HG02943 (cell line): ENCODE measurements around the gene MRTO4.
"Not testable (repeated sequence)": the region's sequence is repeated elsewhere in the genome, so short reads cannot be mapped to it uniquely, and the experiment has no call there.

Experiments used
- ATAC-seq: cut with Tn5 transposase; IDR thresholded peaks from one replicate; pipeline ENCODE4 v1.9.1; 2021; ENCODE audit warnings: mild to moderate bottlenecking, low read depth, moderate library complexity; ENCODE audit not compliant: unreplicated experiment

MRTO4 gene

DNA sequence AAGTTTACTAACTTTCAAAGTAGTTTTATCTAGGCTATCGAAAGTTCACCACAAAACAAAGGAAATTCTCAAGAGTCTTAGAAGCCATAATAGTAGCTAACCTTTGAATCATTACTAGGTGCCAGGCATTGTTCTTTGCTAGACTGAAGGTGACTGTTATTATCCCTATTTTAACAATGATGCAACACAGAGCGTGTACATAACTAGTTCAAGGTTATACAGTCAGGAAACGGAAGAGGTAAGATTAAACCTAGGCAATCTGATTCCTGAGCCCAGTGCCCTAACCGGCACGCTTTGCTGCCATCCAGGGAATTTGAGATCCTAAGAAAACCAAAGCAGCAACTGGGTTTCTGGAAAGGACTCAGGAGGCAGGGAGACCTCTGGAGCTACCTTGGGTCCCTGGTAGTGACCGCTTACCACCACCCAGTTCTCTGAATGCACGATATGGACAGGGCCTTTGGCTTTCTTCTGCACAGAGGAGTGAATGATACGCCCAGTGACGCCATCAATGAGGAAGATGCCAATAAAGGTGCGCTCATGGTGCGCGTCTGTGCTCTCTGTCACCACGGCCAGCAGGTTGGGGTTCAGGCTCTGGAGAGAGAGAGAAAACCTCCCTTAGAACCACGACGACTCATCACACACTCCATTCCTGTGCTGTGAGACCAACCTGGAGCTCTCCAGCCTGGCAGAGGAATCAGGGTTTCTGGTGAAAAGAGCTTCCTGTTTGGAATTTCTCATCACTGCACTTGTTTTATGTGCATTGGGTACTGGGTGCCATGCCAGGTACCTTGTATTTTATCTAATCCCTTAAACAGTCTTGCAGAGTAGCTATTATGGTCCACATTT is 28.4 kb upstream of the MRTO4 start:
- ATAC-seq: no peak

DNA sequence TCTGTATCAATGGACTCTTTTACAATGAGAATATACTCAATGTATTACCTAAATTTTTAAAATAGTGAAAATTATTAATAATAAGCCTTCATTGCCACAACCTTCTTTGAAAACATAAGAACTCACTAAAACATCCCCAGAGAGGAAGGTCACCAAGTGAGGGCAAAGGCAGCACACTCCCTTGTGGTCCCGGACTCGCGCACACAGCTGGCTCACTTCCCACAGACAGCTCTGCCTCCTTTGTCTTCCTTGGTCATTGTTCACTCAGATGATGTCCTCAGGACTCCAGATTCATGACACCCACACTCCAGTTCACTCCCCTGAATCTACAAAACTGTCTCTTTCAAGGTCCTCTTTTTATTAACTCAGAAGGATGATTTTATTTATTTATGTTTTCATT is 22.4 kb upstream of the MRTO4 start:
- no peak for ATAC-seq

DNA sequence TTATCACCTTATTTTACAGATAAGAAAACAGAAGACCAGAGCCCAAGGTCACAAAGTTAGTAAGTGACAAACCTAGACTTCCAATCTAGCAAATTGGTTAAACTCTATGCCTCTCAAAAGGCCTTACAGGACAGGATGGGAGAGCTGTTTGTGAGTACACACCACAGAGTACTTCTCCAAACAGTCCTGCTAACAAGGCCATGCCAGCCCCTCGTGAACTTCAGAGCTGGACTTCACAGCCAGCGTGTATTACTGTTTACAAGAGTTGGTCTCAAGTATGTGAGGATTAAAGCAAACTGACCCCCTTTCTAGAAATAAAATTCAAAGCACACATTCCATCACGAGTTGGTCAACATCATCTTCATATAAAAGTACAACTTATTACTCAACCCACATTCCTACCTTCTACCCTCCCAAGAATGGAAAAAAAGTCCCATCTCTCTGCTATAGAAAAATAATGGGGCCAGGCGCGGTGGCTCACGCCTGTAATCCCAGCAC is 21.7 kb upstream of the MRTO4 start:
- no peak for ATAC-seq

DNA sequence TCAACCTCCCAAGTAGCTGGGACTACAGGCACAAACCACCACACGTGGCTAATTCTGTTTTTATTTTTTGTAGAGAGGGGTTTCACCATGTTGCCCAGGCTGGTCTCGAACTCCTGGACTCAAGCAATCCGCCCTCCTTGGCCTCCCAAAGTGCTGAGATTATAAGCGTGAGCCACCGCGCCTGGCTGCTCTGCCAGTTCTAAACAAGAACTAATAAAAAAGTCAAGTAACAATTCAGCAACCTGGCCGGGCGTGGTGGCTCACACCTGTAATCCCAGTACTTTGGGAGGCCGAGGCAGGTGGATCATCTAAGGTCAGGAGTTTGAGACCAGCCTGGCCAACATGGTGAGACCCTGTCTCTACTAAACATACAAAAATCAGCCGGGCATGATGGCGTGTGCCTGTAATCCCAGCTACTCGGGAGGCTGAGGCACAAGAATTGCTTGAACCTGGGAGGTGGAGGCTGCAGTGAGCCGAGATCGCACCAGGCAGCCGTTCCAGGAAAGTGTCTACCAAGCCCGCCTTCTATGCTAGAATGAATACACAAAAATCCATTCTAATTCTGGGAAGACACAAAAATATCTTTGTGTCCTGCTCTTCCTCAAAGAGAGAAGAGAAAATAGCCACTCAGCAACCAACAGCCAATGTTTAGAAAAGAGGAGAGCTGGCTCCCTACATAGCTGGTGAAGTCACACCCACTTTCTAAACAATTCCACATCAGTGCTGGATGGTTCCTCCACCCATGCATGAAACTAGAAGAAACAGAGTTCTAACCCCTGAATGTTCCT is 19.7 kb upstream of the MRTO4 start:
- not testable (repeated sequence) for ATAC-seq

DNA sequence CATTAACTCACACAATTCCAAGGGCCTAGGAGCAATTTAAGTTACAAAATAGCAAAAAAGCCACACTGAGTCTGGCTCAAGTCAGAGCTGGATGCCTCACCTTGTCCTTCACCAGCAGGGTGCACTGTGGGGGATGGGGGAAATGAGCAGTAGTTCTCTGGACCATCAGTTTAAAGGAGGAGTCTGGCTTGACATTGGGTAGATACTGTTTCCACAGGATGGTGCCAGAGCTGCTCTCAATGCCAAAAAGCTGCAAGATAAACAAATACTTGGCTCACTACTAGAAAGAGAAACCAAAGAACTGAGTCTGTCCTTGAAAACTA is 19.1 kb upstream of the MRTO4 start:
- ATAC-seq: no peak

DNA sequence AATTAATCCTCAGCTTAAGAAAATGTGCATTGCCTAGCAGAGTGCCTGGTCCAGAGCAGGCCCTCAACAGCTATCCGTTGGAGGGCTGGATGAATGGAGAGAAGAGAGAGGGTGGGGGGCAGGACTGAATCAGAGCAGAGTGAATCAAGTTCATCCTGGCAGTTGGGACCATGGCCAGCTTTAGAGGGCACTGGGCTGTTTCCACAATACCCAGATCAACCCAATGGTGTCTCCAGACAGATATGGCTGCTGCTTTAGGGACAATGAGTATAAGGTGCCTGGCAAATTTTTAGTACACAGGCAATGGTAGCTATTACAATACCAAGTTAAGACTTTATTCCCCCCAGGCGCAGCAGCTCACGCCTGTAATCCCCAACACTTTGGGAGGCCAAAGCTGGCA is 17.4 kb upstream of the MRTO4 start:
- ATAC-seq: no peak

DNA sequence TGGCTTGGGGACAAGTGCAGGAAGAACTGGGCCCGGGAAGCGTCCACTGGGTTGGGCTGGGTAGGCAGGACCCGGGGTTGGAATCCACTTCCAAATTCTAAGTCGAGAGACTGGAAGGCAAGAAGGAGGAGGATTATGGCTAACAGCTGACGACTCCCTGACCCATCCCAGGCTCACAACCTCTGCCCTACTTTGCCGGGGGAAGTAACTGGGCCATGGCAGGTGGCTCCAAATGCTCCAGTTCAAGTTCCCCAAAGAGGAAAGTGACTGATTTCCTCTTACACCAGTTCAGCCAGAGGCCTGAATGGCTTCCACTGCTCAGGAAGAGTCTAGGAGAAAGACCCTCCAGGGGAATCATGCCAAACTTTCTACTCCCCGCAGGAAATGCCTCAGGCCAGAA is 11.7 kb upstream of the MRTO4 start:
- ATAC-seq: no peak

DNA sequence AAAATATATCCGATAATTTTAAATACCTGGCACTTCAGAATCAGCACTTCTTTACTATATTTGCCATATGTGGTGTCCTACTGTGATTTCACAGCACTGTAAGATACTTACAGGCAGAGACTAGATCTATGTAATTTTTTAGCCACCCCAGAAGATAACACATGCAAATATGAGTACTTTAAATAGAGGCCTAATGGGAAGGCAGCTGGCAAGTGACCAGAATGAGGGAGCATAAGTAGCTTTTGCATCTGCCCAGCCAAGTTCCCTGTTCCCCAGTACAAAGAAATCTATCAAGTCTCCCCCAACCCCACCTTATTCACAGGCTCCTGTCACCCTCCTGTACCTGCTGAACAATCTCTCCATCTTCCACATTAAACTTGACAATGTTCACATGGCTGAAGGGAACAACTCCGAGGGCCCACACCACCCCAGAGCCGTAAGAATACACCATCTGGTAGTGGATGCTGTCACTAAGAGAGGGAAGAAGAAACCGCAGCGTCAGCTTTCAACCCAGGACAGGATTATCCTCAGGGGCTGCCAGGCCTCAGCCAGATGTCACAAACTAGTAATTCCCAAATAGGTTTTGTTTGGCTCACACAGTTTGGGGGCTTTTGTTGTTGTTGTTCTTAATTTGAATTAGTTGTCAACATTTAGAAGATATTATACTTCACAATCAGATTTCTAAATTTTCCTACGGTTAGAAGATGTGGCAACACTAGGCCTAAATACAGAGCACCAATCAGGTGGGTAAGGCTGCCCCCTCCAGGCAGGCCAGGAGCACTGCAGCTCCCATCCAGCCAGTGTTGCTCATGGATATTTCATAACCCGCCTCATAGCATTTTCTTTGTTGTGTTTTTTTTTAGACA is 10.7 kb upstream of the MRTO4 start:
- no peak for ATAC-seq

DNA sequence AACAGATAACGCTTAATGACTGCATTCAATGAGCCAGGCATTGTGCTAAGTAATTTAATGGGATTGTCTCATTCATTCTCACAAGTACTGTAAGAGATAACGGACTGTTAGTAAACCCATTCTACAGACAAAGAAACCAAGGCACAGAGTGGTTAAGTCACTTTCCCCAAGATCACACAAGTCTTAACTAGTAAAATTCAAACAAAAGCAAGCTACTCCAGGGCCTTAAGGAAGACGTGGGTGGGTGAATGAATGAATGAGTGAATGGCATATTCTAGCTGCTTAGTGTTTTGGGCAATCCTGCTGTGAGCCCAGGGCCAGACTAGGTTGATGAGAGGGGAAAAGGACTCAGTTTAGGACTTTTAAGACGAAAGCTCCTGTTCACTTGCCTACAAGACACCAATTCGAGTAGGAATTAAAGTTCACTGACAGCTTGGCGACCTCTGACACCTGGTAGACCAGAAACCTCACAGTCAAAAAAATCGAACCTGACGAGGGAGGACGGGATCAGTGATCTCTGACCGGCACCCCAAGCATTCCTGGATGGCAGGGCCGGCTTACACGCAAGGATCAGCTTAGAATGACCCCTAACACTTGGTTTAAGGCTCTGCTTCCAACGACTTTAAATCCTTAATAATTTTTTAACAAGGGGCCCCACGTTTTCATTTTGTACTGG is 838 bp upstream of the MRTO4 start:
- no peak for ATAC-seq

DNA sequence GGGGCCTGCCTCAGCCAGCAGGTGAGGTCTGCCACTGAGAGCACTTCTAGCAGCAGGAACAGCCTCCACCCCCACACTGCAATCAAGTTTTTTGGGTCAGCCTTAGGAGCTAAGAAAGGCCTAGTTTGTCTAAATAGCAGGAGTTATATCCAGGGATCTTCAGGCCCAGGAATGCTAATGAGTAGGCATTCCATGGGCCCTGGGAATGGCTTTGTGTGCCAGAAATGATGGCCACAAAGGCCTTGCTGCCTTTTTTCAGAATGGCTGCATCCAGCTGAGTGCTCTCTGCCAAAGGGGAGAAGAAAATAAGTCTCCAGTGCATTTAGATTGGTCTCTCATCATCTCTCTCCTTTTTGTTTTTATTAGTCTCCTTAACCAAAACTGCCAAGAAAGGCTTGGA is 2.8 kb downstream of the MRTO4 start:
- ATAC-seq: no peak

DNA sequence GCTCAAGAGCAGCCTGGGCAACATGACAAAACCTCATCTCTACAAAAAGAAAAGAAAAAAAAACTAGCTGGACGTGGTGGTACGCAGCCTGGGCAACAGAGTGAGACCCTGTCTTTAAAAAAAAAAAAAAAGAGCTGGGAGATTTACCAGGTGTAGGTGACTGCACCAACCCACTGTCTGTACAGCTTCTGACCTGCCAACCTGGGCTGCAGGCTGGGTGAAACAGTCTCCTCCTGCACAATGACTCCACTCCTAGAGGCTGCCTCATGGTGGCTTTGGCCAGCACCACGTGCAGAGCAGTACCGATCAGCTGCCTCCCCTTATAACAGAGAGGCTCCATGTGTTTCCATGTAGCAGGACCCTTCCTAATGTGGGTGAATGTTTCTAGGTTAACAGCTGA is 3.7 kb downstream of the MRTO4 start:
- no peak for ATAC-seq

DNA sequence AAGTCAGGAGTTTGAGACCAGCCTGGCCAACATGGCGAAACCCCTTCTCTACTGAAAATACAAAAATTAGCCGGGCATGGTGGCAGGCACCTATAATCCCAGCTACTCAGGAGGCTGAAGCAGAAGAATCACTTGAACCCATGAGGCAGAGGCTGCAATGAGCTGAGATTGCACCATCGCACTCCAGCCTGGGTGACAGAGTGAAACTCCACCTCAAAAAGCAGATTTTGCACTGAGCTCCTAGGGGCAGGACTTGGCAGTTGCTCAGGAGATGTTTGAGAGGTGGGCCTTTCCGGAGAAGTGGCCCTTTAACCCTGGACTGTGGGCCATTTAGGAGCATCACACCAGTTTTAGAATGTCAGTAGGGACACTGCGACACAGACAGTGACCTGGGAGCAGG is 4.7 kb downstream of the MRTO4 start:
- not testable (repeated sequence) for ATAC-seq

DNA sequence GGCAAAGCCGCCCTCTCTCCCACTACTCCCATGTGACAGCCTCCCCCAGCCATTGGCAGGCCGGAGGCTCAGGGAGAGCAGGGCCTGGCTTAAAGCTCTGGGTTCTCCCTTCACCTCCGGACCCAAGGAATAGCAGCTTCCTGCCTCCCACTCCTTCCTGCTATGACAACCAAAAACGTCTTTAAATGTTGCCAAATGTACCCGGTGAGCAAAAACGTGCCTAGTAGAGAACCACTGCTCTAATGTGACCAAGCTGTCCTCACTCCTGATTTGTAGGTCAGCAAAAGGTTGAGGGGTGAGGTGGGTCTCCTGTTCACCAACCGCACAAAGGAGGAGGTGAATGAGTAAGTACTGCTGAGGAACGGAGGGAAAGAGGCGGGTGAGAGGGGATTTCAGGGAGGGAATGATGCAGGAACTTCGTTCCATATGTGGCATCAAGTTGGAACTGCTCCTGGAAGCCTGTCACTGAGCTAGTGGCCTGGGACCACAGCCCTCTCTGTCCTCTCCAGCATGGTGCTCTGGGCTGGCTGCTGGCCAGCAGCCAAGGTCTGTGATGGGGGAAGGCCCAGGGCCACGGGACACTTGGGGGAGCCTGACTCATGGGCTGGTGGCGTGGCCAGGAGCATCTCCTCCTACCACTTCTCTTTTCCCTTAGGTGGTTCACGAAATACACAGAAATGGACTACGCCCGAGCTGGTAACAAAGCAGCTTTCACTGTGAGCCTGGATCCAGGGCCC is 5.7 kb downstream of the MRTO4 start:
- ATAC-seq: no peak

DNA sequence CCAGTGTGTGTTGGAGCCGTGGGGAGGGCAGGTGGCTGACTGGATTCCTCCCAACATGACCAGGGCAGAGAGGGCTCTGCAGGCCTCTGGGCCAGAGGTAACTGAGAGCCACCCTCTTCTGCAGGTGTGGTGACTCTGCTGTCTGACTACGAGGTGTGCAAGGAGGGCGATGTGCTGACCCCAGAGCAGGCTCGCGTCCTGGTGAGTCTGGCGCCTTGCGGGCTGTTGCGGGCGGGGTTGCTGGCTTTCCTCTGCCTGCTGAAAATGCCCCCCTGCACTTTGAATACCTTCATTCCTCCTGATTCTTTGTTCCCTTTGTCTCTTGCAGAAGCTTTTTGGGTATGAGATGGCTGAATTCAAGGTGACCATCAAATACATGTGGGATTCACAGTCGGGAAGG is 6.7 kb downstream of the MRTO4 start:
- ATAC-seq: no peak

DNA sequence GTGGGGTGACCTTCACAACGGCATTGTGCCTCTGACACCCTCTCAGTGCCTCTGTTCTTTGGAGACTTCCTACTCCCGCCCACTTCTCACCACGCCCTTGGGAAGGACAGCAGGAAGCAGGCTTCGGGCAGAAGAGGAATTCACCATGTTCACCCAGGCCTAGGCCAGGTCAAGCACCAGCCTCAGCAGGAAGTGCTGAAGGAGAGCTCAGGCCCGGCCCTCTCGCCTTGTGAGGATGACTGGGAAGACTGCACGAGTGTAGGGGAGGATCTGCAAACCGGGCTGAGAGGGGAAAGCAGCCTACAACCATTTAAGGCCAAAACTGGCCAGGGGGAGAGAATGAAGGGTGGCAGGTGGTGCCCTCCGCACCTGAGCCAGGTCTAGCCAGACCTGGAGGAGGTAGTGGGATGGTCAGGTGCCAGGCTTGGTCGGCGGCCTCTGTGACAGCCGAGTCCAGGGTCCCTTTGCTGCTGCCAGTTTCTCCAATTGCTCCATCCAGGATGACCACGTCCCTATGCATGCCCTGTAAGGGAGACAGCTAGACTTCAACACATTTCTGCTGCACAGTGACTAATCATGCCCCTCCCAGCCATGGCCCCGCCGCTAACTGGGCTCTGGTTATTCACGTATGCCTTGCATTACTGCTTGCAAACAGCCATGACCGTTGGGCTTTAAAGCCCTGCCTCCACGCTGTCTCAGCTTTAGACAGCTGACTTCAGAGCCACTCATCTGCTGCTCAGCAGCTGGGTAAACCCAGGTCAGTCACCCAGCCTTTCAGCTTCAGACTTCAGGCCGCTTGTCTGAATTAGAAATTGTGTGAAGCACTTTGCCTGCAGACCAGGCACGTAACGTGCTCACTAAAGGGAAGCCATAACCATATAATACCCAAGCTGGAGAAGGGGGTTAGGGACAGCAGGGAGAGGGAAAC is 8.9 kb downstream of the MRTO4 start:
- no peak for ATAC-seq

DNA sequence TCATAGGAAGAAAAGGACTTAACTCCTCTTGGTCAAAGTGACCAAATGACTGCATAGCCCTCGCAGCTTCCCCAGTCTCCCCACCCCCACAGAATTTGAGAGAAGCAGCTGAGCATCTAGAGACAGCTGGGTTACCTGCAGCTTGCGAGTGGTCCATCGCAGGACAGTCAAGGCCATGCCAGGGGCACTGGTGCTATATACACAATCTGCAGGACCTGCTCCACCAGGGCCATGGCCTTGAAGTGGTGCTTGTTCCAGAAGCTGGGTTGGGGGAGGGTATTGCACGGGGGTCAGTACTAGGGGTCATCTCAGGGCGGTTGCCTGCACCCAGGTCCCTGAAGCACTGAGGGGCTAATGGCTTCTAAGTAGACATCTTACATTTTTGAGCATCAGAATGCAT is 10.4 kb downstream of the MRTO4 start:
- no peak for ATAC-seq

DNA sequence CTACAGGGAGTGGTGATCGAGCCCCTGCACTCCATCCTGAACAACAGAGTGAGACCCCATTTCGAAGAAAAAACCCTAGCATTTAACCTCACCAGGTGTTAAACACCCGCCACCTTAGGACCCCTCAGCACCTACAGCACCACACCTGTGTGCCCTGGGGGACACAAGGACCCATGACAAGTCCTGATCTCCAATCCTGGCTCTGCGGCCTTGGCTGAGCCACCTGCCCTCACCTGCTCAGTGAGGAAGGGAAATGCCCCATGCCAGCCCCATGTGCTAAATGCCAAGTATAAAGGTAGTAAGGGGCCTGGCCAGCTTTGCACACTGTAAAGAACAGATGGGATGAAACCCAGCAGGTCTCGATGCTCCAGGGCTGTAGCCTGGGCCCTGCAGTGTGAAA is 11.1 kb downstream of the MRTO4 start:
- ATAC-seq: no peak

DNA sequence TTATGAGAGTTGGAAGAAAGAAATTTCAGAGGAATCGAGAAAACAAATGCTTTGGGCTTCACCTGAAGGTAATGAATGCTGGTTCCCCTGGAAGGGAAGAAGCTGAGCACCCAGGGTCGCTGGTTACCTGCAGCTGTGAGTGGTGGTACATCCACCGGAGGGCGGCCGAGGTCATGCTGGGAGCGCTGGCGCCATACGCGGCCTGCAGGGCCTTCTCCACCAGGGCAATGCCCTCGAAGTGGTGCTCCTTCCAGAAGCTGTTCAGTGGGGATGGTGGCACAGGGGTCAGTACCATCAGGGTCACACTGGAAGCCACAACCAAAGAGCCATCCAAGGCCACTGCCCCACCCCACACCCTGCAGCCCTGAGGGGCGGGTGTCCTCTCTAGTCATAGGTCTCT is 16.8 kb downstream of the MRTO4 start:
- no peak for ATAC-seq
